Memory B cell (primary cell): ENCODE data around the gene VTI1A.
"Not testable (repeated sequence)": the region's sequence is repeated elsewhere in the genome, so short reads cannot be mapped to it uniquely, and the experiment has no call there.

Experiments used
- ATAC-seq: fragments of 150-1000 bp; cut with Tn5 transposase; 2 replicates; pipeline ENCODE4 v1.10.0; 2021; ENCODE audit warnings: low read depth, mild to moderate bottlenecking, moderate library complexity
- DNase-seq, 2 donors: peaks; one replicate each; pipeline ENCODE4 v3.0.0; 2022; ENCODE audit warnings: low spot score in 2 of 2
- H3K27ac Mint-ChIP-seq: one replicate; pipeline ENCODE4 v1.8.0; 2022; ENCODE audit warnings: mild to moderate bottlenecking, moderate library complexity, mixed read lengths
- H3K27me3 Mint-ChIP-seq: one replicate; pipeline ENCODE4 v1.8.0; 2022; ENCODE audit warnings: mixed read lengths
- H3K36me3 Mint-ChIP-seq: one replicate; pipeline ENCODE4 v1.8.0; 2022; ENCODE audit warnings: mild to moderate bottlenecking, mixed read lengths
- H3K4me1 Mint-ChIP-seq: one replicate; pipeline ENCODE4 v1.8.0; 2022; ENCODE audit warnings: mixed read lengths
- H3K4me3 Mint-ChIP-seq: one replicate; pipeline ENCODE4 v1.8.0; 2022; ENCODE audit warnings: mild to moderate bottlenecking, moderate library complexity, mixed read lengths
- H3K9me3 Mint-ChIP-seq: one replicate; pipeline ENCODE4 v1.8.0; 2022; ENCODE audit warnings: mixed read lengths

VTI1A gene

GRCh38 chr10:112585126-112585525 is 138.1 kb downstream of the VTI1A start:
- H3K9me3 Mint-ChIP-seq: no peaks in the 10 kb centered on the region
- DNase-seq: no peak
- H3K4me3 Mint-ChIP-seq: no peak overlapping the region
- ATAC-seq: no peak
- H3K36me3 Mint-ChIP-seq: peaks cover 31% of the 10 kb centered on the region
- H3K4me1 Mint-ChIP-seq: peaks cover 2% of the 10 kb centered on the region
- no peak overlapping the region for H3K27ac Mint-ChIP-seq
- no peaks in the 10 kb centered on the region for H3K27me3 Mint-ChIP-seq

- no peak overlapping the region for H3K27ac Mint-ChIP-seq
- no peak for DNase-seq
Observed at GRCh38 chr10:112585960-112586359, 138.9 kb downstream of the VTI1A start.

GRCh38 chr10:112587729-112588128 is 140.7 kb downstream of the VTI1A start:
- no peaks in the 10 kb centered on the region for H3K9me3 Mint-ChIP-seq
- no peak overlapping the region for H3K27ac Mint-ChIP-seq
- no peak overlapping the region for H3K4me3 Mint-ChIP-seq
- H3K4me1 Mint-ChIP-seq: peaks cover 2% of the 10 kb centered on the region
- ATAC-seq (no peak), DNase-seq (no peak)
- no peaks in the 10 kb centered on the region for H3K27me3 Mint-ChIP-seq
- peaks cover 31% of the 10 kb centered on the region for H3K36me3 Mint-ChIP-seq

More at GRCh38 chr10:112585960-112586359, 138.9 kb downstream of the VTI1A start:
- Mint-ChIP-seq H3K36me3 (peaks cover 27% of the 10 kb centered on the region), H3K9me3 (no peaks in the 10 kb centered on the region), H3K4me3 (no peak overlapping the region), H3K27me3 (no peaks in the 10 kb centered on the region), H3K4me1 (peaks cover 2% of the 10 kb centered on the region)
- ATAC-seq: no peak

- Mint-ChIP-seq H3K36me3 (peaks cover 30% of the 10 kb centered on the region), H3K9me3 (no peaks in the 10 kb centered on the region), H3K4me3 (no peak overlapping the region), H3K27ac (no peak overlapping the region), H3K27me3 (no peaks in the 10 kb centered on the region), H3K4me1 (peaks cover 2% of the 10 kb centered on the region)
- DNase-seq: no peak
- no peak for ATAC-seq
Observed at GRCh38 chr10:112588225-112588990, 141.4 kb downstream of the VTI1A start.

- ATAC-seq (no peak), DNase-seq (no peak)
- no peak overlapping the region for H3K4me3 Mint-ChIP-seq
- H3K9me3 Mint-ChIP-seq: no peaks in the 10 kb centered on the region
- no peaks in the 10 kb centered on the region for H3K27me3 Mint-ChIP-seq
- peaks cover 25% of the 10 kb centered on the region for H3K36me3 Mint-ChIP-seq
- peaks cover 2% of the 10 kb centered on the region for H3K4me1 Mint-ChIP-seq
- no peak overlapping the region for H3K27ac Mint-ChIP-seq
Observed at GRCh38 chr10:112589081-112589480, 142.1 kb downstream of the VTI1A start.

- H3K4me3 Mint-ChIP-seq, H3K27me3 Mint-ChIP-seq, DNase-seq, H3K4me1 Mint-ChIP-seq, H3K9me3 Mint-ChIP-seq, H3K27ac Mint-ChIP-seq, ATAC-seq: not testable (repeated sequence)
- peaks cover 20% of the 10 kb centered on the region for H3K36me3 Mint-ChIP-seq
Observed at GRCh38 chr10:112590786-112591185, 143.8 kb downstream of the VTI1A start.

- Mint-ChIP-seq H3K36me3 (peaks cover 16% of the 10 kb centered on the region), H3K27me3 (no peaks in the 10 kb centered on the region), H3K27ac (no peak overlapping the region), H3K4me1 (no peaks in the 10 kb centered on the region), H3K4me3 (no peak overlapping the region), H3K9me3 (no peaks in the 10 kb centered on the region)
- ATAC-seq: no peak
- DNase-seq: no peak
Observed at GRCh38 chr10:112593023-112593422, 146.0 kb downstream of the VTI1A start.

- Mint-ChIP-seq H3K27me3 (no peaks in the 10 kb centered on the region), H3K36me3 (peaks cover 27% of the 10 kb centered on the region), H3K9me3 (no peaks in the 10 kb centered on the region), H3K4me1 (no peaks in the 10 kb centered on the region), H3K4me3 (no peak overlapping the region), H3K27ac (no peak overlapping the region)
- ATAC-seq (no peak), DNase-seq (no peak)
Observed at GRCh38 chr10:112601214-112602090, 154.4 kb downstream of the VTI1A start.

- H3K4me1 Mint-ChIP-seq: no peaks in the 10 kb centered on the region
- no peak overlapping the region for H3K4me3 Mint-ChIP-seq
- no peak for ATAC-seq
- peaks cover 32% of the 10 kb centered on the region for H3K36me3 Mint-ChIP-seq
- H3K27me3 Mint-ChIP-seq: no peaks in the 10 kb centered on the region
- H3K27ac Mint-ChIP-seq: no peak overlapping the region
- no peaks in the 10 kb centered on the region for H3K9me3 Mint-ChIP-seq
- DNase-seq: no peak
Observed at GRCh38 chr10:112603062-112603461, 156.0 kb downstream of the VTI1A start.

- H3K4me1 Mint-ChIP-seq: no peaks in the 10 kb centered on the region
- H3K36me3 Mint-ChIP-seq: peaks cover 25% of the 10 kb centered on the region
- H3K9me3 Mint-ChIP-seq: no peaks in the 10 kb centered on the region
- no peaks in the 10 kb centered on the region for H3K27me3 Mint-ChIP-seq
- DNase-seq (no peak), ATAC-seq (no peak)
- no peak overlapping the region for H3K27ac Mint-ChIP-seq
- H3K4me3 Mint-ChIP-seq: no peak overlapping the region
Observed at GRCh38 chr10:112605063-112605462, 158.0 kb downstream of the VTI1A start.

- Mint-ChIP-seq H3K36me3 (peaks cover 20% of the 10 kb centered on the region), H3K4me3 (no peak overlapping the region), H3K4me1 (no peaks in the 10 kb centered on the region), H3K27ac (no peak overlapping the region), H3K9me3 (no peaks in the 10 kb centered on the region), H3K27me3 (no peaks in the 10 kb centered on the region)
- ATAC-seq (no peak), DNase-seq (no peak)
Observed at GRCh38 chr10:112607506-112607905, 160.5 kb downstream of the VTI1A start.

GRCh38 chr10:112613620-112614019 is 166.6 kb downstream of the VTI1A start:
- no peak overlapping the region for H3K27ac Mint-ChIP-seq
- H3K4me3 Mint-ChIP-seq: no peak overlapping the region
- peaks cover 8% of the 10 kb centered on the region for H3K9me3 Mint-ChIP-seq
- DNase-seq: no peak
- ATAC-seq: no peak
- peaks cover 20% of the 10 kb centered on the region for H3K36me3 Mint-ChIP-seq
- no peaks in the 10 kb centered on the region for H3K4me1 Mint-ChIP-seq
- H3K27me3 Mint-ChIP-seq: no peaks in the 10 kb centered on the region

GRCh38 chr10:112614072-112614471 is 167.1 kb downstream of the VTI1A start:
- Mint-ChIP-seq H3K27ac (no peak overlapping the region), H3K9me3 (peaks cover 8% of the 10 kb centered on the region), H3K36me3 (peaks cover 23% of the 10 kb centered on the region), H3K27me3 (no peaks in the 10 kb centered on the region), H3K4me1 (no peaks in the 10 kb centered on the region), H3K4me3 (no peak overlapping the region)
- ATAC-seq (no peak), DNase-seq (no peak)

GRCh38 chr10:112614586-112614985 is 167.6 kb downstream of the VTI1A start:
- no peak for DNase-seq
- peaks cover 24% of the 10 kb centered on the region for H3K36me3 Mint-ChIP-seq
- peaks cover 8% of the 10 kb centered on the region for H3K9me3 Mint-ChIP-seq
- H3K4me3 Mint-ChIP-seq: no peak overlapping the region
- H3K27me3 Mint-ChIP-seq: no peaks in the 10 kb centered on the region
- no peaks in the 10 kb centered on the region for H3K4me1 Mint-ChIP-seq
- no peak overlapping the region for H3K27ac Mint-ChIP-seq
- no peak for ATAC-seq
